Small intestine (tissue), 7 donors: ENCODE measurements around the gene FGR. TPM values are rescaled to one million over a fixed set of nuclear protein-coding genes. Genes with fewer than 3 reads are reported as not detected.
A peak's percentile ranks its signal among the peaks of the same experiment; 100 is the strongest.

ENCODE experiments used
- DNase-seq, 2 donors: peaks; one replicate each; pipeline versions ENCODE4 v3.0.0 to v3.0.0-alpha.2; 2013
- FAIRE-seq: peaks from 2 replicates; lab custom pipeline; 2012; peaks lifted over from hg19 to GRCh38; lab: Jason Lieb, UNC
- H3K27ac ChIP-seq, 3 donors: one replicate each; pipeline ENCODE4 v1.5.1; 2013; ENCODE audit warnings: low read length in 2 of 3, mild to moderate bottlenecking in 2 of 3, control low read depth in 1 of 3, inconsistent platforms in 1 of 3, low read depth in 1 of 3, moderate library complexity in 1 of 3
- H3K27me3 ChIP-seq, 3 donors: one replicate each; pipeline ENCODE4 v1.6.1; 2013; ENCODE audit warnings: low read length in 3 of 3, inconsistent platforms in 1 of 3; ENCODE audit not compliant: control insufficient read depth in 3 of 3, insufficient read depth in 3 of 3
- H3K36me3 ChIP-seq, 3 donors: one replicate each; pipeline ENCODE4 v1.6.1; 2013; ENCODE audit warnings: low read length in 3 of 3, inconsistent platforms in 1 of 3, low read depth in 1 of 3, mild to moderate bottlenecking in 1 of 3, moderate library complexity in 1 of 3; ENCODE audit not compliant: control insufficient read depth in 3 of 3, insufficient read depth in 2 of 3
- H3K4me1 ChIP-seq, 3 donors: one replicate each; pipeline ENCODE4 v1.6.1; 2013; ENCODE audit warnings: low read length in 2 of 3, inconsistent platforms in 1 of 3, low read depth in 1 of 3, mild to moderate bottlenecking in 1 of 3, moderate library complexity in 1 of 3; ENCODE audit not compliant: control insufficient read depth in 3 of 3, insufficient read depth in 2 of 3
- H3K4me3 ChIP-seq, 3 donors: one replicate each; pipeline ENCODE4 v1.5.1; 2013; ENCODE audit warnings: low read length in 3 of 3, control low read depth in 1 of 3, inconsistent platforms in 1 of 3, low read depth in 1 of 3, mild to moderate bottlenecking in 1 of 3, moderate library complexity in 1 of 3
- H3K9me3 ChIP-seq, 2 donors: one replicate each; pipeline ENCODE4 v1.6.1; 2013; ENCODE audit warnings: low read depth in 1 of 2, low read length in 1 of 2; ENCODE audit not compliant: control insufficient read depth in 2 of 2, insufficient read depth in 1 of 2
- WGBS, 3 donors: extraction: QIAGEN DNeasy Blood & Tissue Kit; methylation state at CpG; one replicate each; pipeline ENCODE4 v1.1.7; 2013; 5-methylcytosine and 5-hydroxymethylcytosine counted together
- polyA plus RNA-seq, 4 donors: library from polyadenylated mRNA; stranded (reverse) in 3 of 4; unstranded in 1 of 4; fragments of 200-250 nt in 3 of 4; fragments of 120-200 nt in 1 of 4; gene quantifications; one replicate each; pipeline versions ENCODE4 v1.2.1 to v1.2.3, GENCODE V29; 2013
- donor health status: healthy with polysubstance abuse.
- donor health status: control.
- donor health status: control.
- donor health status: Bipolar disorder and iron deficiency.
- donor health status: healthy.

The FGR gene
- polyA plus RNA-seq, 4 donors: 1.6 to 12.6 (median 1.8) TPM

- FAIRE-seq (no peak), DNase-seq (no peak)
- Histone ChIP-seq H3K27ac (peak overlapping the region in 1 of 3 donors; percentile 43), H3K27me3 (peaks cover 0 to 3% (median 0%) of the 10 kb centered on the region in 3 donors), H3K4me3 (peak overlapping the region in 2 of 3 donors; percentile 76 to 87), H3K4me1 (peaks cover 3 to 38% (median 6%) of the 10 kb centered on the region in 3 donors), H3K36me3 (peaks cover 0 to 14% (median 0%) of the 10 kb centered on the region in 3 donors), H3K9me3 (no peaks in the 10 kb centered on the region)
- 36 to 48% (median 46%) methylated on average over 21 of the region's 21 CpGs for WGBS, 3 donors
Measured at GRCh38 chr1:27604579-27605299, 30.2 kb downstream of the FGR start.

- 0 to 1% (median 1%) methylated on average over 65 to 74 of the region's 74 CpGs for WGBS, 3 donors
- Histone ChIP-seq H3K4me1 (peaks cover 3 to 46% (median 6%) of the 10 kb centered on the region in 3 donors), H3K9me3 (no peaks in the 10 kb centered on the region), H3K36me3 (peaks cover 0 to 20% (median 0%) of the 10 kb centered on the region in 3 donors), H3K4me3 (peak within 1 kb of the TSS; percentile 76 to 87 (median 82)), H3K27ac (peak within 1 kb of the TSS; percentile 63 to 89 (median 84)), H3K27me3 (no peaks in the 10 kb centered on the region)
- FAIRE-seq (no peak), DNase-seq (peak; percentile 88 to 98)
Measured at GRCh38 chr1:27603681-27604578, 31.1 kb downstream of the FGR start, which contains the start of gene AHDC1. Gene AHDC1, minus strand, starts transcription at chr1:27604144. Its CDS starts 52,029 bp downstream, at chr1:27552115.

- Histone ChIP-seq H3K27ac (peak overlapping the region in 2 of 3 donors; percentile 53 to 89), H3K4me3 (peak overlapping the region; percentile 76 to 87 (median 82)), H3K27me3 (no peaks in the 10 kb centered on the region), H3K4me1 (peaks cover 3 to 53% (median 6%) of the 10 kb centered on the region in 3 donors), H3K36me3 (peaks cover 0 to 25% (median 0%) of the 10 kb centered on the region in 3 donors), H3K9me3 (no peaks in the 10 kb centered on the region)
- DNase-seq: peak in 1 of 2 donors; percentile 78
- 0 to 2% (median 1%) methylated on average over 16 to 43 of the region's 43 CpGs for WGBS, 3 donors
- no peak for FAIRE-seq
Measured at GRCh38 chr1:27603309-27603680, 31.7 kb downstream of the FGR start.

GRCh38 chr1:27602462-27603308 is 32.3 kb downstream of the FGR start:
- no peak for FAIRE-seq

GRCh38 chr1:27601771-27602461 is 33.1 kb downstream of the FGR start:
- FAIRE-seq (no peak), DNase-seq (peak in 1 of 2 donors; percentile 33)
- Histone ChIP-seq H3K9me3 (no peaks in the 10 kb centered on the region), H3K36me3 (peaks cover 0 to 37% (median 0%) of the 10 kb centered on the region in 3 donors), H3K4me3 (peak overlapping the region; percentile 76 to 87 (median 82)), H3K4me1 (peaks cover 3 to 58% (median 6%) of the 10 kb centered on the region in 3 donors), H3K27me3 (no peaks in the 10 kb centered on the region), H3K27ac (peak overlapping the region; percentile 2 to 68 (median 66))
- 13 to 27% (median 16%) methylated on average over 14 to 23 of the region's 23 CpGs for WGBS, 3 donors

More at GRCh38 chr1:27602462-27603308, 32.3 kb downstream of the FGR start:
- H3K4me3 ChIP-seq: peak overlapping the region; percentile 76 to 87 (median 82)
- H3K27ac ChIP-seq: peak overlapping the region in 2 of 3 donors; percentile 66 to 89
- no peaks in the 10 kb centered on the region for H3K9me3 ChIP-seq
- H3K4me1 ChIP-seq: peaks cover 3 to 59% (median 6%) of the 10 kb centered on the region in 3 donors
- peaks cover 0 to 31% (median 0%) of the 10 kb centered on the region in 3 donors for H3K36me3 ChIP-seq
- 1 to 3% (median 1%) methylated on average over 38 to 48 of the region's 54 CpGs for WGBS, 3 donors
- H3K27me3 ChIP-seq: no peaks in the 10 kb centered on the region
- DNase-seq: peak; percentile 44 to 55

- H3K9me3 ChIP-seq: no peaks in the 10 kb centered on the region
- peak overlapping the region in 2 of 3 donors; percentile 38 to 68 for H3K27ac ChIP-seq
- peak overlapping the region in 1 of 3 donors; percentile 87 for H3K4me3 ChIP-seq
- FAIRE-seq (no peak), DNase-seq (no peak)
- peaks cover 3 to 58% (median 6%) of the 10 kb centered on the region in 3 donors for H3K4me1 ChIP-seq
- no peaks in the 10 kb centered on the region for H3K27me3 ChIP-seq
- peaks cover 0 to 42% (median 0%) of the 10 kb centered on the region in 3 donors for H3K36me3 ChIP-seq
Measured at GRCh38 chr1:27601321-27601770, 33.6 kb downstream of the FGR start.

- WGBS, 3 donors: 66 to 82% (median 71%) methylated on average over 3 of the region's 3 CpGs
- DNase-seq (no peak), FAIRE-seq (no peak)
- peaks cover 0 to 49% (median 0%) of the 10 kb centered on the region in 3 donors for H3K36me3 ChIP-seq
- H3K4me3 ChIP-seq: no peak overlapping the region
- peaks cover 3 to 56% (median 6%) of the 10 kb centered on the region in 3 donors for H3K4me1 ChIP-seq
- H3K9me3 ChIP-seq: no peaks in the 10 kb centered on the region
- H3K27me3 ChIP-seq: no peaks in the 10 kb centered on the region
- no peak overlapping the region for H3K27ac ChIP-seq
Measured at GRCh38 chr1:27600498-27601175, 34.3 kb downstream of the FGR start.
